GM13977 (cell line): Measurements from ENCODE around the gene ADCK2.

Source experiments
- DNase-seq: peaks from one replicate; pipeline ENCODE4 v3.0.0; 2012; ENCODE audit warnings: low spot score
- in situ Hi-C: fragments of 300-500 bp; cut with MboI; formaldehyde crosslinking; loops from one replicate; pipeline ENCODE4 v1.12.0; 2022; ENCODE audit warnings: low sequenced_read_pairs, low pct_unique_long_range_greater_than_20kb, mixed read lengths, inconsistent platforms; ENCODE audit not compliant: unreplicated experiment
- TF ChIP-seq, protein P1 (sequence below): IDR thresholded peaks from 2 replicates; pipeline ENCODE4 v1.5.1; 2012; ENCODE audit warnings: mild to moderate bottlenecking, control low read depth; ENCODE audit not compliant: insufficient read depth; ENCODE audit errors: extremely low read depth, missing control alignments

ADCK2 gene

DNA sequence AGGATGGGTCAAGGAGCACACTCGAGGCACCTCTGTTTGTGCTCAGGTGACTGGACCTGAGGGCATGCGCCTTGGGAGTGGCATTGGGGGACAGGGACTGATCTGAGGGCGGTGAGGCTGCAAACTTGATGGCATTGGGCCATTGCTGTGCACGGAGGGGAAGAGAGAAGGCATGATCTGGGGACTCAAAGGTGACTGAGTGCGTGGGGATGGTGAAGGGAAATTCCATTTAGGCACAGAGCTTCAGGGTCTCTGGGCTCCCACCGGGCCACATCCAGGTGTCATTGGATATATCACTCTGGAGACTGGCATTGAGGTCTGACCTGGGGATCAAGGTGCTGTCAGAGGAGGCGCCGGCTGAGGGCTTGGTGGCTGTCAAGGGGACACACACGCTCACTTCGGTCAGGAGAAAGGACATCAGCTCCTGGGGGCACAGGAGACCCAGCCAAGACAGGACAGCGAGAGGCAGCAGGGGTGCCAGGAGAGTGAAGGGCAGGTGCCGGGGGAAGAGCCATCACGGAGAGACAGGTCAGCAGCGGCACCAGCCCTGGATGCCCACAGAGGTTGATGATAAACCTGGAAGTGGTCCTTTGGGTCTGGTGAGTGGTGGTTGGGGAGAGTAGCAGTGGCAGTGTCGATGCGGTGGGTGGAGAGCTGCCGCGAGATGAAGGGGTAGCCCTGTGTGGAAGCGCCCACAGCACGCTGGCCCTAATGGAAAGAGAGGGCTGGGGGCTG lies 5.5 kb downstream of the ADCK2 start:
- in situ Hi-C loops = no loop called here
- no peak for DNase-seq
- TF ChIP-seq, protein P1, sequence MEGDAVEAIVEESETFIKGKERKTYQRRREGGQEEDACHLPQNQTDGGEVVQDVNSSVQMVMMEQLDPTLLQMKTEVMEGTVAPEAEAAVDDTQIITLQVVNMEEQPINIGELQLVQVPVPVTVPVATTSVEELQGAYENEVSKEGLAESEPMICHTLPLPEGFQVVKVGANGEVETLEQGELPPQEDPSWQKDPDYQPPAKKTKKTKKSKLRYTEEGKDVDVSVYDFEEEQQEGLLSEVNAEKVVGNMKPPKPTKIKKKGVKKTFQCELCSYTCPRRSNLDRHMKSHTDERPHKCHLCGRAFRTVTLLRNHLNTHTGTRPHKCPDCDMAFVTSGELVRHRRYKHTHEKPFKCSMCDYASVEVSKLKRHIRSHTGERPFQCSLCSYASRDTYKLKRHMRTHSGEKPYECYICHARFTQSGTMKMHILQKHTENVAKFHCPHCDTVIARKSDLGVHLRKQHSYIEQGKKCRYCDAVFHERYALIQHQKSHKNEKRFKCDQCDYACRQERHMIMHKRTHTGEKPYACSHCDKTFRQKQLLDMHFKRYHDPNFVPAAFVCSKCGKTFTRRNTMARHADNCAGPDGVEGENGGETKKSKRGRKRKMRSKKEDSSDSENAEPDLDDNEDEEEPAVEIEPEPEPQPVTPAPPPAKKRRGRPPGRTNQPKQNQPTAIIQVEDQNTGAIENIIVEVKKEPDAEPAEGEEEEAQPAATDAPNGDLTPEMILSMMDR = no peak

DNA sequence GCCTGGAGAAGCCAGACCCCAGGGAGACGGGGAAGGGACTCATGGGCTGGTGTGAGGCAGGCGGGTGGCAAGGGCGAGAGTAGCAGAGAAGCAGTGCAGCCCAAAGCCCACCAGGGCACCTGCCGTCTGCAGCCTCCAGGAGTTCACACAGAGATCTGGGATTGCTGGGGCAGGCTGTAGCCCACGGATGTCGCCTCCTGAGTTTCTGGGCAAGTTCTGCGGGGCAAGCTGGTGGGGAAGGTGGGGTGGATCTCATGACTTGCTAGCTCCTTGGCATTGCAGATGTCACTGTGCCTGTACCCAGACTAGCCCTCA lies 6.0 kb downstream of the ADCK2 start:
- in situ Hi-C loops = no loop called here
- TF ChIP-seq, protein P1 = no peak
- DNase-seq = no peak

DNA sequence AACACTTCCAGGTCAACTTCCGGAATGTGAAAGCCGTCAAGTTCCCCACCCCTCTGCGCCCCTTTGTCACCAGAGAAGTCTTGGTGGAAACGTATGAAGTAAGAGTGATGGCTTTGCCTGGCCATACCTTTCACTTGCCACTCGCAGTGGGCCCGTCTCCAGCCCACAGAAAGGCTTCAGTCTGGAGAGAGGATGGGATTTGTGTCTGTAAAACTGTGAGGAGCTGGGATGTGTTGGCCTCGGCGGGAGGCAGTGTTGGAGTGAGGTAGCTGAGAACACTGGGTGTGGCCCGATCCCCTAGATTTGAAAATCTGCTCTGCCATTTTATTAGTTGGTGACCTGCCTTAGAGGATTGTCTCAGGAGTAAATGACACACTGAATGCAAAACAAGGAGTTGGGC lies 6.4 kb downstream of the ADCK2 start:
- DNase-seq = no peak
- in situ Hi-C loops = no loop called here
- TF ChIP-seq, protein P1 = no peak

DNA sequence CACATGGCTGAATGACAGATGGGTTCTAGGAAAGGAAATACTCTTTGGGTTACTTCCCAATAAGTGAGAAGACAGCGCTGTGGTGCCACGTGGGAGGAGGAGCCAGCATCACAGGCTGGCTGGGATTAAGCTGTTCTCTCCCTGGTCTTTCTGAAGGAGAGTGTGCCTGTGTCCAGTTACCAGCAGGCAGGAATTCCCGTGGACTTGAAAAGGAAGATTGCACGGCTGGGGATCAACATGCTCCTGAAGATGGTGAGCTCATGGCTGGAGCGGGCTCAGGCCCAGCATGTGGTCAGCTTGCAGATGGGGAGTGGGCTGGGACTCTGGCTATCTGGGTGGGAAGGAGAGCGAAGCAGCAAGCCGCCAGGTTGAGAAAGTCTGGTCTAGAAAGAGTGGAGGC lies 8.1 kb downstream of the ADCK2 start:
- no peak for DNase-seq
- in situ Hi-C loops = no loop called here
- TF ChIP-seq, protein P1 = no peak

DNA sequence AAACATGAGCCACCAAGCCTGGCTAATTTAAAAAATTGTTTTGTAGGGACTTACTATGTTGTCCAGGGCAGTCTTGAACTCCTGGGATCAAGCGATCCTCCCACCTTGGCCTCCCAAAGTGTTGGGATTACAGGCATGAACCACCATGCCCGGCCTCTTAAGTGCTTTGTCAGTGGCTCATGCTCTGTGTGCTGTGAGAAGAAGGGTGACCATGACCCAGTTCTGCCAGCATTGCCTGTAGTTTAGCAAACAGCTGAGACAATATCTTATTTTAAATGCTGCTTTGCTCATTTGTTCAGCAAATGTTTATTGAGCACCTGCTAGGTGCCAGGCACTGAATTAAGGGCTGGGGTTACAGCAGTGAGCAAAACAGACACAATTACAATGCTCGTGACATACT lies 9.0 kb downstream of the ADCK2 start:
- in situ Hi-C loops = no loop called here
- TF ChIP-seq, protein P1 = no peak
- DNase-seq = no peak

DNA sequence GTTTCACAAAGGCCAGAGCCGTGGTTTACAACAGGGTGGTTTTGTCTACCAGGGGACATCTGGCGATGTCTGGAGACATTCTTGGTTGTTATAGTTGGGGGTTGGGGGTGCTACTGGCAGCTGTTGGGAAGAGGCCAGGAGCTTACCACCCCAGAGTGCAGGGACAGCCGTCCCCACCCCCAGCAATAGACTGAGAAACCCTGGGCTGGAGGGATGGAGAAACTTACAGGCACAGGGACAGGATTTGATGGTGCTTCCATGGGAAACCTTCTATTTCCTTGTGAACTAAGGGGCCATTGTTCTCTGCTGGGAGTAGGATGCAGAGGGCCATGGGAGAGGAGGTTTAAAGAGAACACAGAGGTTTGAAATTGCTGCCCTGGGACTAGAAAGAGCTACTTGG lies 10.9 kb downstream of the ADCK2 start:
- DNase-seq = no peak
- TF ChIP-seq, protein P1 = no peak
- in situ Hi-C loops = no loop called here
